NCI-H1048 (cell line): ENCODE data around the gene KRTAP25-1.

Experiments used
- DNase-seq: peaks from one replicate; lab custom pipeline; 2025; lab: John Stamatoyannopoulos, UW

KRTAP25-1 gene, protein sequence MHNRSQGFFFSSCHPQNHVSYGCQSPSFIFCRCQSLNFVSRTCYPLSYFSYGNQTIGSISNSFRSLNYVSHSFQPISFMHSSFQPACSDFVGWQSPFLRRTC

GRCh38 chr21:30289215-30289614 is at the start of gene KRTAP25-1:
TSS of gene KRTAP25-1 (minus strand) at chr21:30289514. CDS start at chr21:30289490, 24 bp downstream.
- no peak for DNase-seq

DNA sequence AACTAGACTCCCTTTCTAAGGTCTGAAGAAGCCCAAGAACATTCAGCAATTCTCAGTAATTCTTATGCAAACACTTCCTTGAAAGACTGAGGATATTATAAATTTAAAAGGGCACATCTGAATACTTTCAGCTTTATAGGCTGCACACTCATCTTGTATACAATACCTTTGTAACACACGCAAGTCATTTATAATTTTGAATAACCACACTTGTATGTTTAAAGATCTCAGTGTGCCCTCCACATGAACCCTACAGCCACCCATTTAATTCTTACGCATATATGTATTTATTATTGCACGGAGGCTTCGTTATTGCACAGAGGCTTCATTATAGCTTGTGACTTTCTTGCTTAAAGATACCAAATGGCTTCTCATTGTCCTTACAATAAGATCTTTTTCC is 49.4 kb upstream of the KRTAP25-1 start:
- DNase-seq: no peak

DNA sequence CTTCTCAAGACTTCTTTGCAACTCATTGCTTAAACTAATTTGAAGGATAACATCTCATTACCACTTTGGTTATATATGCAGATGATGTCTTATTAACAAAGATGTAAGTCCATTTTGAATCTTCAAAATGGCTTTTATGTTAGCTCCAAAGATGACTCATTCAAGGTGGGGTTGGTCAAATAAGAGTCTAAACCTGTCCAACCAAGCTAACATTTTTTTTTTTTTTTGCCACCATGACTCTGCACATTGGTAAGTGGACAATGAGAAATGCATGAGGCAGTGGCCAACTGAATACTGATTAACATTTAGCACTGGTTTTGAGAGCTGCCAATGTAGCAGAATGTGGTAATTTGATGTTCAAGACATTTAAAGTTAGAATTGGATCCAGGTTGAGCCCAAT is 48.5 kb upstream of the KRTAP25-1 start:
- no peak for DNase-seq

GRCh38 chr21:30337276-30337744 is 48.0 kb upstream of the KRTAP25-1 start, which contains the start of gene KRTAP27-1:
TSS of gene KRTAP27-1 (minus strand) at chr21:30337694. CDS start at chr21:30337668, 26 bp downstream.
- DNase-seq: no peak

DNA sequence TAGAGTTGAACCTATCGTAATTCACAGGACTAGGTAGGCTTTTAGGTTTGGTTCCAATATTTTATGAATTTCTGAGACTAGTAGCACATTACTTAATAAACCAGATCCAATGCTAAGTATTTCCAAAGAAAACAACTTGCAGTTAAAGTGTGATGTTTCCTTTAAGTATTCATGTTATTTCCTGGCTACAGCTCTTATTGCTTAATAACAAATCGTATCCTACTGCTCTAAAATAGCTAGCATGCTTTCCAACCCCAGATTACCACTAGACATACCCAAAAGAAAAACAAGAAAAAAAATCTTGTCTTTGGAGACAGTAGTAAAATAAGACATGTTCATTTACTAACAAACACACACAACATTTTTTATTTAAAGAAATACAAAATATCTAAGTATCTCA is 47.3 kb upstream of the KRTAP25-1 start:
- DNase-seq: no peak

GRCh38 chr21:30333736-30334135 is 44.4 kb upstream of the KRTAP25-1 start:
- no peak for DNase-seq

DNA sequence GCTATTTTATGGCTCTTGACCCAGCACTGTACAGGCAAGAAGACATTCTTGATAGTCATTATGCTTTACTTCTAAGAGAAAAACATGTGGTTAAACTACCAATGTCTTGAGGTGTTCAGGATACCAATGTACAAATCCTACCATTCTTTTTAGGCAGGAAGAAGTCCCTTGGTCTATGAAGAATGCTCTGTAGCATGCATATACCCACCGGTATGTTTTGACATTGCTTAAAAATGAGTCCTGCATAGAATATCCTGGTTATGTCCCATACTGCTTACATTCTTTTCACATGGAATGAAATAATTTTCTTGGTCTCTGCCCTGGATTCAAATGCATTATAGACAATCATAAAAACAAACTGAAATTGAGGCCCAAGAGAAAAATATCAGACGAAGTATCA is 43.4 kb upstream of the KRTAP25-1 start:
- DNase-seq: no peak

GRCh38 chr21:30329203-30329875 is 40.0 kb upstream of the KRTAP25-1 start:
- DNase-seq: no peak

GRCh38 chr21:30326390-30326789 is 37.1 kb upstream of the KRTAP25-1 start:
- no peak for DNase-seq

DNA sequence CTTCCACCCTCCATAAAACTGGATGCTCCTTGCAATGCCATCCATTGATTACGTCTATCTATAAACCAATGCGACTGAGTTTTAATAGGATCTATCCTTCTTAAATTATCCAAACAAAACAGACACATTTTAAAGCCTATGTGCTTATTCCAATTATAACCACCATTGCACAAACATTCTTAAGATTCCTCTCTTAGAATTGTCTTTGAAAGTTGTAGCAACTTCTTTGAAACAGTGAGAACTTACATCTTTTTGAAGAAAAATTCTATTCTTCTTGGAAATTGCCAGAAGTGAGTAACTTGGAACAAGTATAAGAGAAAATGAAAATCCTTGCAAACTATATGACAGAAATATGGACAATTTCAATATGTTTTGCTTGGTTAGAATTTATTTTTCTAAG is 30.9 kb upstream of the KRTAP25-1 start, which contains the start of gene KRTAP26-1:
Gene KRTAP26-1, minus strand, starts transcription at position 101 of the 400 bp plus-strand sequence. CDS start 280 bp downstream, outside the sequence.
- DNase-seq: no peak

- no peak for DNase-seq
These were observed 26.4 kb upstream of the KRTAP25-1 start for GRCh38 chr21:30315701-30316100.

DNA sequence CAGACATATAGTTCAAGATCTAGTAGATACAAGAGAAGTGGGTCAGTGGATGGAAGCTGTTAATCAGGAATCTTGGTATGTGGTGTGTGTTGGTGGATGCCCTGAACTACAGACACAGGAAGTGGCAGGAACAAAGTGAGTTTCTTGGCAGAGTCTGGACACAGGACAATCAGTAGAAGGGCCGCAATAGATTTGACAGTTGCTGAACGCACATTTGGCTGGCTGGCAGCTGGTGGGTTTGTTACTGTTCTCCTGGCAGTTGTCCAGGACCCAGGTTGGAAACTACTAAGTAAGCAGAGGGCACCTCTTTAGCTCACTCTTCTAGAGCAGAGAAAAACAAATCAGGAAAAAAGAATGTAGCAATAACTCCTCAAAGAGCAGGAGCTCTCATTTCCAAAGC is 17.6 kb upstream of the KRTAP25-1 start:
- DNase-seq: no peak

- DNase-seq: no peak
These were observed 15.8 kb upstream of the KRTAP25-1 start for GRCh38 chr21:30305136-30305535.

GRCh38 chr21:30282850-30283249 is 6.5 kb downstream of the KRTAP25-1 start, which contains the start of gene KRTAP24-1:
TSS of gene KRTAP24-1 (minus strand) at chr21:30282950. CDS start at chr21:30282932, 18 bp downstream.
- DNase-seq: no peak

DNA sequence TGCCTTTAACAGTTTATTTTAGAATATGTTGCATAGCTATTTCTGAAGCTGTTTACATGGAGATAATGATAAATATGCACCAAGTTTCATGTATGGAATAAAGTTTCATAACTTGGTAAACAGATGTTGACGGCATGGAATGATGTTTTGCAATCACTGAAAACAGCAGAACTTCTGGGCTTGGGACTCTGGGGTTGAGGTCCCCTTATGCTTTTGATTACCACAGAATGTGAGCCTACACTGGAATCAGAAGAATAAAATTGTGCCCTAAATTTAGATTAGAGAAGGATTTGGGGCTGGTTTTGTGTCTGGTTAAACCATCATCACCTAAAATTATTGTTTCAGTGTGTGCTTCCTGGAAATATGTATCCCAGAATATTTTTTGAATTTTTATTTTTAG is 17.7 kb downstream of the KRTAP25-1 start:
- DNase-seq: no peak

DNA sequence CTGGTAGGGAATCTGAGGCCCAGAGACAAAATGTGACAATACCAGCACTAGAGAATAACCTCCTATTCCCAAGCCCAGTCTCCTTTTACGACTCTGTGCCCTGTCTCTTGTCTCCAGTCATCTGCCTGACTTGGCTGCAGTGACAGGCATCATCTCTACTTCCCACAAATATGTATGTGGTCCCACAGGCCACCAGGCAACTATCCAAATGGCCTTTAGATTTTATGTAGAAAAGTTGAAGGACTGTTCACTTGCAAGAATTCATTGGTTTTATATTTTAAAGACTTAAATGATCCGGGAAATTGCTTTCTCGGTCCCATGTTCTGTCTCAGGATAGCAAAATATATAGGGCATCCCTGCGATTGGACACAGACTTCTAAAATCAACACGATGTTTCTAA is 18.2 kb downstream of the KRTAP25-1 start:
- no peak for DNase-seq

DNA sequence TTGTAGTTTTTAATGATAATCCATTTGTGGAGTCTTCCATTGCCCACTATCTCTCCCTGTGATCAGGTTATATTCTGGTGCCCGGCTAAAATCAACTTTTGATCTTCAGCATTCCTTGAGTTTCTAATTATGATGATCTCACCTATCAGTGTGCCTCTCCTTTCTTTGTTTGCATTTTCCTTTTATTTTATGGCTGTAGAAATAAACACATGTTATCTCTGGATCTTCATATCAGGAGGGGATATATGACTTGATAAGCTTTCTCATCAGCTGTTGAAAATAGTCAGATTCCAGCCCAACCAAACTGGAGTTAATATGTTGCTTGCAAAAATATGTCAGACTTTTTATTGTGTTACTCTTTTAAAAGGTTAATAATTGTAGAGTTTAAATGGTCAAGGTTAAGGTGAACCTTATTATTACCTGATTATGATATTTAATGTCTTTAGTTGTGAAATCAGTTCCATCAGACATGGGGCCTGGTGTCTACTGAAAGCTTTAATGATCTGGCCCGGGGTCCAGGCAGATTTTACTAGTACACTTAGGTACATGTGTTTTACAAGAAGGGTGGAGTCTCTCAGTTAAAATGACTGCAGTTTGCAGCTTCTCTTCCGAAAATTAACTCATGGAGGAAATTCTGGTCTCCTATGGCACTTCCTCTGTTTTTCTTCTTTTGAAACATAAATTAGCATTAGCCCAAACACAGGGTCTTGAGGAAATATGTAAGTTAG is 19.3 kb downstream of the KRTAP25-1 start:
- no peak for DNase-seq

DNA sequence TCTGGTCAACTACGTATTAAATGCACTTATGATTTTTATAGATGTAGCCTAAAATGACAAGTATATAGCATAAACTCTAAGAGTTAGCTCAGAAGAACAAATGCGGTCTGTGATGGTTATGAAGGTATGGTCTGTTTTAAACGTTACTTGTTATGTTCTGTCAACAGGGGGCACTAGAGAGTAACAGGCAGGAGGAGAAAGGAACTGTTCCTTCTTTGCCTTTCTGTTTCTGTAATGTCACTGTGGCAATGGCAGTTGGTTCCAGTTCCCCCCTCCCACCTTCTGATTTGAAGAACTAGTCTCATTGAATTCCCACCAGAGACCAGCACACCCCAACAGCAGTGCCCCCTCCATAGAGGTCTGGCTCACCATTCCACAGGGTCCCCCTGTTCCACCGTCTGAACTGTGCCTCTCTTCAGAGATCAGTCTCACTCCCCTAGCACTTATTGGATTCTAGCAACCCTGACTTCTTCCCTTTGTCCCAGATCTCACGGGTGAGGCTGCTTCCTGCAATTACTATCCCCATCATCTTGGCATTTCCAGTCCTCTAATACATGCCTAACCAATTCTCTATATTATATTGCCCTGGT is 20.6 kb downstream of the KRTAP25-1 start:
- no peak for DNase-seq

GRCh38 chr21:30257773-30258172 is 31.5 kb downstream of the KRTAP25-1 start:
- no peak for DNase-seq

DNA sequence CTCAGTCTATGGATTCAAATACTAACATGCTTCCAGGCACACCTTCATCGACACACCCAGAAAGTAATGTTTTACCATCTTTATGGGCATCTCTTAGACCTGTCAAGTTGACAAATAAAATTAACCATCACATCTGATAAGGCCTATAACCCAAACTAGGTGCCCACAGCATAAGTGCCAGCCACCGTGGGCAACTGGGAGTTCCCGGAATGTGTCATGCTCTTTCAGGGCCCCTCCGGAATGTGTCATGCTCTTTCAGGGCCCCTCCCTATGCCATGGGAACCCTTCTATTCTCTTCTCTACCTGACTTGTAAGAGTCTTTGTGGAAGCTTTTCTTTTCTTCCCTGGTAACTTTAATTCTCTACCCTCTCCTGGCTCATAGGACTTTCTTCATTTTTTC is 33.2 kb downstream of the KRTAP25-1 start:
- DNase-seq: no peak

DNA sequence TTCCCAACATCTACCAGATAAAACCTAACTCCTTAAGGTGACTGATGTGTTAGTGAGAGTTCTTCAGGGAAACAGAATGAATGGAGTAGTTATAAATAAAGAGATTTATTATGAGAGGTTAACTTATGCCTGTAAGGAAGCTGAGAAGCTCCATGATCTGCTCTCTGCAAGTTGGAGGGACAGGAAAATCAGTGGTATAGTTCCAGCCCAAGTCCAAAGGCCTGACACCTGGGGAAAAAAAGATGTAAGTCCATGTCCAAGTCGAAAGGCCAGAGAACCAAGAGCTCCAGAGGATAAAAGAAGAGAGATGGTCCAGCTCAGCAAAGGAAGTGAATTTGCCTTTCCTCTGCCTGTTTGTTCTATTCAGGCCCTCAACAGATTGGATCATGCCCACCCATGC is 33.6 kb downstream of the KRTAP25-1 start:
- DNase-seq: no peak

GRCh38 chr21:30251781-30252180 is 37.5 kb downstream of the KRTAP25-1 start:
- no peak for DNase-seq

GRCh38 chr21:30249936-30250335 is 39.4 kb downstream of the KRTAP25-1 start:
- DNase-seq: no peak
